Renal cortical epithelial cell (primary cell): ENCODE results near the gene NOXO1. TPM values are rescaled to one million over a fixed set of nuclear protein-coding genes. Genes with fewer than 3 reads are reported as not detected.
A peak's percentile ranks its signal among the peaks of the same experiment; 100 is the strongest.

ENCODE experiments used
- DNase-seq: peaks from one replicate; pipeline ENCODE4 v3.0.0-alpha.2; 2011; ENCODE audit warnings: low read depth
- total RNA-seq: library from RNA; depleted of rRNA; stranded (reverse); fragments of >200 nt; gene quantifications from 2 replicates; pipeline ENCODE4 v1.2.3, GENCODE V29; 2014

The NOXO1 gene
- total RNA-seq, 1 donor from 2014 or later = not detected

GRCh38 chr16:1979271-1980029, 1.8 kb downstream of the NOXO1 start:
- DNase-seq = no peak

GRCh38 chr16:1978476-1979120, 2.7 kb downstream of the NOXO1 start:
- DNase-seq = no peak

- DNase-seq = no peak
Observed at GRCh38 chr16:1977875-1978268, 3.4 kb downstream of the NOXO1 start.

- no peak for DNase-seq
Observed at GRCh38 chr16:1976951-1977874, 4.1 kb downstream of the NOXO1 start.

GRCh38 chr16:1976216-1976520, 5.1 kb downstream of the NOXO1 start:
- DNase-seq = no peak

GRCh38 chr16:1975432-1976215, 5.6 kb downstream of the NOXO1 start:
- DNase-seq = no peak

- no peak for DNase-seq
Observed at GRCh38 chr16:1974157-1975070, 6.9 kb downstream of the NOXO1 start.

- DNase-seq = no peak
Observed at GRCh38 chr16:1973461-1974156, 7.7 kb downstream of the NOXO1 start.

- DNase-seq = no peak
Observed at GRCh38 chr16:1972490-1972877, 8.8 kb downstream of the NOXO1 start.

- peak; percentile 77 for DNase-seq
Observed at GRCh38 chr16:1971796-1972489, 9.3 kb downstream of the NOXO1 start, which contains the start of gene TBL3. Gene TBL3, plus strand, starts transcription at chr16:1972053. Its CDS starts 112 bp downstream, at chr16:1972165.

GRCh38 chr16:1968146-1968953, 12.9 kb downstream of the NOXO1 start:
- no peak for DNase-seq

- no peak for DNase-seq
Observed at GRCh38 chr16:1966460-1966859, 14.8 kb downstream of the NOXO1 start, which contains the start of gene RNF151. Gene RNF151, plus strand, starts transcription at chr16:1966856. Its CDS starts 26 bp downstream, at chr16:1966882.

- no peak for DNase-seq
Observed at GRCh38 chr16:1965396-1966001, 15.8 kb downstream of the NOXO1 start.

- peak; percentile 93 for DNase-seq
Observed at GRCh38 chr16:1964506-1965395, 16.5 kb downstream of the NOXO1 start, which contains the start of gene RPS2. Gene RPS2, minus strand, starts transcription at chr16:1964826. Its CDS starts 201 bp downstream, at chr16:1964625.

GRCh38 chr16:1963806-1964505, 17.3 kb downstream of the NOXO1 start:
- DNase-seq = no peak
